Measurements from ENCODE around the gene MRPS27. TPM values are rescaled to one million over a fixed set of nuclear protein-coding genes. Genes with fewer than 3 reads are reported as not detected.

Gene MRPS27
- total and polyA plus RNA-seq, 2 of the 4 experiments (the other 2 are of a cell fraction): 46.9 to 90.5 TPM

DNA sequence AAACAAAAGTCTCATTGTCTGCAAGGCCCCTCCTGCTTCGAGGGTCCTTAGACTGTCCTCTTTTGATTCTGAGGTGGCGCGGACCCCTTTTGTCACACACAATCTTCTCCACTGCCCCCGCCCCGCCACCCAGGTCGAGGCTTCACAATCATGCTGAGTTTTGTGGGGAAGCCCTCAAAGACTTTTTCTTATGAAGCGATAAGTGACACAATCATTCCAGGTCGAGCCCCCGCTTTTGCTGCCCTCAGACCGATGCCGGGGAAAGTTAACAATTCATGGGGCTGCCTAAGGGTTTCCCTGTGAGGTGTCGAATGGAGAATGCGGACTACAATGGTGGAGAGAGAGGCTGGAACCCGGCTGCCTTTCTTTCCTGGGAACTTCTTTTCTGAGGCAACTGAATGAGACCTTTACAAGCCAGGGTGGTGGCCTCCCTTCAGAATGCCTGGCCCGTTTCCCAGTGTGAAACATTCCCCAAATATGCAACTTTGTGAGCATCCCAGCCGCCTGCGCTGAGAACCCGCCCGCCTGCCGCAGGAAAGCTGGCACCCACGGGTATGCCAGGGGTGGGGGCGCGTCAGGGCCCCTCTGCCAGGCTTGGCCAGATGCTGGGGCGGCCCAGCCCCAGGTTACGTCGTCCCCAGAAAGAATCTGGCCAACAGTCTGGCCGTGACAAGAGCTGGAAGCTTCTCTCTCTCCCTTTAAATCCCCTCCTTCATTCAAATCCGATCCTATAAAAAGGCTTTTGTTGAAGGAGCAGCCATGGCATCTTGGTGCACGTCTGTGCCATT lies 140.8 kb downstream of the MRPS27 start (continued):
- TF ChIP-seq RAD21 (IDR thresholded peaks at IDR 0.05; ENCODE audit: low read length): no peak; the same call in 1 of the 2 replicates
- TF ChIP-seq NFE2L2 (IDR thresholded peaks at IDR 0.05; ENCODE audit: low read depth, low read length): no peak

DNA sequence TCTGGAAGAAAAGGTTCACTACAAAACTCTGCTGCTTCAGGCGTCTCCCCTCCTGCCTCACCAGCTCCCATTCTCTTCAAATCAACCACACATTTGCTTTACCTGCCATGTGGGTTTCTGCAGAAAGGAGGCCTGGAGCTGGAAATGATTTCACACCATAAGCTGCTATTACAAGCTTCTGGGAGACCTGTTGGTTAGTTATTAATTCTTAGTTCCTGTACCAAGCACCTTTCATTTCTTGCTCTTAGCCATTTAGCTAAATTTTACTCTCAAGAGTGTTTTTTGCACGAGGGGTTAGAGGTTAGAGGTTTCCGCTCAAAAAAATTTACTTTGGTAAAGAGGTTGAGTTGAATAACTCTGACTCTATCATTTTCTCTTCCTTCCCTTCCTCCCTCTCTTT lies 142.5 kb downstream of the MRPS27 start:
- TF ChIP-seq ELK1 (IDR thresholded peaks at IDR 0.05; ENCODE audit: borderline replicate concordance, low read depth, low read length) (no peak), BHLHE40 (IDR thresholded peaks at IDR 0.05; ENCODE audit: low read depth, low read length) (no peak), RFX5 (IDR thresholded peaks at IDR 0.05; ENCODE audit: low read depth, low read length) (no peak), CEBPB (IDR thresholded peaks at IDR 0.05; ENCODE audit: low read depth, low read length) (no peak), RCOR1 (IDR thresholded peaks at IDR 0.05; ENCODE audit: insufficient replicate concordance, low read length) (no peak), POLR2A (IDR thresholded peaks at IDR 0.05; ENCODE audit: low read depth, low read length) (no peak), MXI1 (IDR thresholded peaks at IDR 0.05; ENCODE audit: borderline replicate concordance, low read depth, low read length) (no peak), CHD1 (IDR thresholded peaks at IDR 0.05; ENCODE audit: low read depth, low read length) (no peak), NFE2L2 (IDR thresholded peaks at IDR 0.05; ENCODE audit: low read depth, low read length) (no peak), MAZ (IDR thresholded peaks at IDR 0.05; ENCODE audit: borderline replicate concordance, low read depth, low read length) (no peak)
- TF ChIP-seq, protein P1, sequence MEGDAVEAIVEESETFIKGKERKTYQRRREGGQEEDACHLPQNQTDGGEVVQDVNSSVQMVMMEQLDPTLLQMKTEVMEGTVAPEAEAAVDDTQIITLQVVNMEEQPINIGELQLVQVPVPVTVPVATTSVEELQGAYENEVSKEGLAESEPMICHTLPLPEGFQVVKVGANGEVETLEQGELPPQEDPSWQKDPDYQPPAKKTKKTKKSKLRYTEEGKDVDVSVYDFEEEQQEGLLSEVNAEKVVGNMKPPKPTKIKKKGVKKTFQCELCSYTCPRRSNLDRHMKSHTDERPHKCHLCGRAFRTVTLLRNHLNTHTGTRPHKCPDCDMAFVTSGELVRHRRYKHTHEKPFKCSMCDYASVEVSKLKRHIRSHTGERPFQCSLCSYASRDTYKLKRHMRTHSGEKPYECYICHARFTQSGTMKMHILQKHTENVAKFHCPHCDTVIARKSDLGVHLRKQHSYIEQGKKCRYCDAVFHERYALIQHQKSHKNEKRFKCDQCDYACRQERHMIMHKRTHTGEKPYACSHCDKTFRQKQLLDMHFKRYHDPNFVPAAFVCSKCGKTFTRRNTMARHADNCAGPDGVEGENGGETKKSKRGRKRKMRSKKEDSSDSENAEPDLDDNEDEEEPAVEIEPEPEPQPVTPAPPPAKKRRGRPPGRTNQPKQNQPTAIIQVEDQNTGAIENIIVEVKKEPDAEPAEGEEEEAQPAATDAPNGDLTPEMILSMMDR (conservative IDR thresholded peaks at IDR 0.05; ENCODE audit: low read depth, low read length): no peak

More for the DNA sequence above, 142.5 kb downstream of the MRPS27 start:
- H2AFZ ChIP-seq (replicated peaks; ENCODE audit: low read length, poor library complexity): no peak overlapping the region
- H3K18ac ChIP-seq (ENCODE audit: low read depth, low read length): no peak overlapping the region
- 0 out of 2 replicates have a peak, but pooled peaks cover 4% of the 10 kb centered on the region for H4K20me1 ChIP-seq (ENCODE audit: insufficient read depth, low read length)
- no peak overlapping the region for H2AK5ac ChIP-seq (ENCODE audit: low read depth, low read length)
- no peak overlapping the region for H2BK15ac ChIP-seq (ENCODE audit: low read depth, low read length)
- H3K9me3 ChIP-seq (ENCODE audit: control insufficient read depth, insufficient read depth, low read length): no peaks in the 10 kb centered on the region
- peaks cover 17% of the 10 kb centered on the region for H3K4me1 ChIP-seq (ENCODE audit: control insufficient read depth, insufficient read depth, low read length)
- no peak overlapping the region for H3K9ac ChIP-seq (ENCODE audit: low read depth, low read length)
- H3K36me3 ChIP-seq (ENCODE audit: control insufficient read depth, insufficient read depth, low read length): peaks cover 17% of the 10 kb centered on the region
- no peak overlapping the region for H4K5ac ChIP-seq (ENCODE audit: low read depth, low read length)
- no peak overlapping the region for H2AK9ac ChIP-seq (replicated peaks; ENCODE audit: low read depth, low read length, poor library complexity)
- H4K91ac ChIP-seq (ENCODE audit: insufficient read depth, low read depth, low read length): no peak overlapping the region
- peaks cover 50 to 82% of the 10 kb centered on the region in 2 experiments for H3K79me1 ChIP-seq (ENCODE audit: low read depth in 1 of 2, low read length in 2 of 2)
- no peak overlapping the region for H3K27ac ChIP-seq (ENCODE audit: insufficient read depth, low read length)
- dilution Hi-C loops (cut with HindIII; ENCODE audit: low sequenced_read_pairs, unreplicated experiment) (no loop called here), intact Hi-C loops (cut with micrococcal nuclease) (no loop called here), in situ Hi-C loops (cut with MboI; ENCODE audit: low sequenced_read_pairs) (no loop called here)
- no peak overlapping the region for H3K23ac ChIP-seq (ENCODE audit: low read depth, low read length)
- peak overlapping the region; percentile 8; the same call in 1 of the 2 replicates for H2BK120ac ChIP-seq (ENCODE audit: low read depth, low read length)
- H3K4ac ChIP-seq (ENCODE audit: low read depth, low read length): no peak overlapping the region
- WGBS, 2 experiments (ENCODE audit: extremely low coverage in 2 of 2, insufficient read length in 1 of 2): no CpG with 5 or more reads among the region's 3 CpGs
- H2BK20ac ChIP-seq (ENCODE audit: low read depth, low read length): no peak overlapping the region
- H3K4me3 ChIP-seq (ENCODE audit: insufficient read depth, low read depth, low read length): no peak overlapping the region
- POLR2A ChIA-PET (ENCODE audit: unreplicated experiment): no interaction called here
- H3K14ac ChIP-seq (replicated peaks; ENCODE audit: low read depth, low read length): no peak overlapping the region
- H3K4me2 ChIP-seq (ENCODE audit: low read depth, low read length): no peak overlapping the region
- H3K56ac ChIP-seq (ENCODE audit: extremely low read depth, insufficient read depth, low read length): no peak overlapping the region
- H2BK5ac ChIP-seq (ENCODE audit: low read depth, low read length, poor library complexity, severe bottlenecking): no peak overlapping the region
- BruUV-seq (replicated peaks): no TSS peak
- CTCF ChIA-PET: no interaction called here
- H3K9me1 ChIP-seq (ENCODE audit: insufficient read depth, low read length): peaks cover 21% of the 10 kb centered on the region
- H3K27me3 ChIP-seq (ENCODE audit: control insufficient read depth, insufficient read depth, low read length): no peaks in the 10 kb centered on the region
- DNase-seq: no peak
- no peak overlapping the region for H4K8ac ChIP-seq (ENCODE audit: low read depth in 2 of 2, low read length in 2 of 2)
- ATAC-seq (ENCODE audit: low read depth): no peak
